HepG2 (cell line): ENCODE results near the gene OR11H6. TPM values are rescaled to one million over a fixed set of nuclear protein-coding genes. Genes with fewer than 3 reads are reported as not detected.

ENCODE experiments used
- ATAC-seq: fragments of 200-7000 bp; cut with Tn5 transposase; 3 replicates; pipeline ENCODE4 v1.9.1; 2020; ENCODE audit warnings: mild to moderate bottlenecking, moderate library complexity
- BruUV-seq: library from RNA; stranded (reverse); fragments of 400-500 nt; replicated peaks from 2 replicates; lab custom pipeline; 2021; lab: Mats Ljungman, UMichigan
- CTCF ChIA-PET: fragments of 300-600 bp; formaldehyde crosslinking; extraction: SDS; loops from one replicate; lab custom pipeline; 2021; ENCODE audit warnings: low total read pairs, inconsistent platforms, low intra/inter-chr PET ratio; lab: Yijun Ruan, JAX
- POLR2A ChIA-PET: fragments of 350-600 bp; sonication (Branson Sonifier 250); formaldehyde crosslinking; loops from one replicate; lab custom pipeline; 2020; ENCODE audit warnings: antibody characterized with exemption, inconsistent platforms; lab: Yijun Ruan, JAX
- DNase-seq: peaks from one replicate; pipeline ENCODE4 v3.0.0-alpha.2; 2015; ENCODE audit warnings: low spot score
- FAIRE-seq: peaks from 3 replicates; lab custom pipeline; 2011; peaks lifted over from hg19 to GRCh38; lab: Jason Lieb, UNC
- H2AFZ ChIP-seq: one replicate; pipeline ENCODE4 v1.6.1; 2011; ENCODE audit warnings: low read length, inconsistent platforms
- H3K27ac ChIP-seq: fragments of 300-600 bp; 3 replicates; pipeline ENCODE4 v1.8.0; 2011; ENCODE audit warnings: mixed run types, mild to moderate bottlenecking, mixed read lengths, low read length, inconsistent platforms; ENCODE audit not compliant: insufficient read depth; ENCODE audit errors: extremely low read length
- H3K27me3 ChIP-seq, 2 experiments: fragments of 200-600 bp in 1 of 2; 2 replicates in 1 of 2; 3 replicates in 1 of 2; pipeline versions ENCODE4 v1.6.0 to v1.8.0; 2011; ENCODE audit warnings: low read length in 2 of 2, mild to moderate bottlenecking in 2 of 2, moderate library complexity in 2 of 2, inconsistent platforms in 1 of 2; ENCODE audit not compliant: insufficient read depth in 2 of 2, control insufficient read depth in 1 of 2
- H3K36me3 ChIP-seq, 2 experiments: fragments of 200-600 bp in 1 of 2; replicated peaks in 1 of 2; 2 replicates in 1 of 2; 3 replicates in 1 of 2; pipeline versions ENCODE4 v1.5.1 to v1.8.0; 2011; ENCODE audit warnings: low read length in 2 of 2, inconsistent platforms in 1 of 2; ENCODE audit not compliant: insufficient read depth in 2 of 2, control insufficient read depth in 1 of 2
- H3K4me1 ChIP-seq: 2 replicates; pipeline ENCODE4 v1.5.1; 2012; ENCODE audit warnings: low read length, inconsistent platforms; ENCODE audit not compliant: insufficient read depth
- H3K4me2 ChIP-seq: 2 replicates; pipeline ENCODE4 v1.6.0; 2011; ENCODE audit warnings: low read depth, low read length, inconsistent platforms
- H3K4me3 ChIP-seq, 3 experiments: fragments of 200-600 bp in 1 of 3; sonication (generic), shearing (Covaris generic) in 1 of 3; replicated peaks in 1 of 3; 2 replicates each; pipeline ENCODE4 v1.5.1; 2011 to 2016; ENCODE audit warnings: low read length in 3 of 3, inconsistent platforms in 2 of 3, low read depth in 2 of 3, mild to moderate bottlenecking in 2 of 3, control low read depth in 1 of 3, mixed read lengths in 1 of 3; ENCODE audit not compliant: insufficient read depth in 1 of 3
- H3K79me2 ChIP-seq: one replicate; pipeline ENCODE4 v1.6.1; 2011; ENCODE audit warnings: low read length, inconsistent platforms; ENCODE audit not compliant: insufficient read depth
- H3K9ac ChIP-seq: 2 replicates; pipeline ENCODE4 v1.6.0; 2011; ENCODE audit warnings: mild to moderate bottlenecking, low read depth, low read length, inconsistent platforms; ENCODE audit not compliant: insufficient read depth
- H3K9me3 ChIP-seq: 2 replicates; pipeline ENCODE4 v1.5.1; 2012; ENCODE audit warnings: mild to moderate bottlenecking, low read length
- H4K20me1 ChIP-seq: 2 replicates; pipeline ENCODE4 v1.6.0; 2011; ENCODE audit warnings: inconsistent platforms, mild to moderate bottlenecking, low read length, moderate library complexity; ENCODE audit not compliant: insufficient read depth
- CEBPG ChIP-seq: IDR thresholded peaks from 2 replicates; pipeline ENCODE4 v1.6.1; 2016
- DRAP1 ChIP-seq: IDR thresholded peaks from 2 replicates; pipeline ENCODE4 v1.6.1; 2016; ENCODE audit warnings: missing genetic modification reagents, missing compliant biosample characterization
- EZH2 ChIP-seq: conservative IDR thresholded peaks from 2 replicates; pipeline ENCODE4 v1.6.1; 2012; ENCODE audit warnings: mild to moderate bottlenecking, low read depth, low read length, moderate library complexity
- FOXJ3 ChIP-seq: sonication (generic); formaldehyde crosslinking; IDR thresholded peaks from 2 replicates; pipeline ENCODE4 v1.4.0; 2020; ENCODE audit warnings: missing genetic modification reagents, mild to moderate bottlenecking, borderline replicate concordance
- GTF3A ChIP-seq: sonication (generic); formaldehyde crosslinking; conservative IDR thresholded peaks from 2 replicates; pipeline ENCODE4 v1.4.0; 2020; ENCODE audit warnings: mild to moderate bottlenecking, missing genetic modification reagents
- MAFF ChIP-seq: IDR thresholded peaks from 2 replicates; pipeline ENCODE4 v1.6.1; 2011; ENCODE audit warnings: low read depth, low read length, improper control_type of control experiment
- MAFK ChIP-seq, 2 experiments: IDR thresholded peaks in 1 of 2; conservative IDR thresholded peaks in 1 of 2; 2 replicates each; pipeline ENCODE4 v1.6.1; 2011; ENCODE audit warnings: improper control_type of control experiment in 2 of 2, low read length in 2 of 2
- NFE2 ChIP-seq: sonication (generic); formaldehyde crosslinking; IDR thresholded peaks from 2 replicates; pipeline ENCODE4 v1.4.0; 2020; ENCODE audit warnings: missing genetic modification reagents
- NFE2L2 ChIP-seq: fragments of 150-350 bp; IDR thresholded peaks from 2 replicates; pipeline ENCODE4 v1.6.1; 2014; ENCODE audit warnings: low read length
- ONECUT2 ChIP-seq: sonication (generic); formaldehyde crosslinking; IDR thresholded peaks from 2 replicates; pipeline ENCODE4 v1.4.0; 2020; ENCODE audit warnings: missing genetic modification reagents
- RFX1 ChIP-seq: fragments of 450-650 bp; IDR thresholded peaks from 2 replicates; pipeline ENCODE4 v1.6.1; 2017
- SRSF1 ChIP-seq: fragments of 200-400 bp; formaldehyde crosslinking; optimal IDR thresholded peaks from 2 replicates; pipeline ENCODE3; 2017; ENCODE audit warnings: mild to moderate bottlenecking, low read depth, low read length, moderate library complexity
- SRSF4 ChIP-seq: fragments of 200-400 bp; formaldehyde crosslinking; IDR thresholded peaks from one replicate; pipeline ENCODE4 v1.6.1; 2018; ENCODE audit warnings: mild to moderate bottlenecking, low read depth, low read length, moderate library complexity; ENCODE audit not compliant: poor library complexity, severe bottlenecking
- ZFAT ChIP-seq: sonication (generic); formaldehyde crosslinking; conservative IDR thresholded peaks from 2 replicates; pipeline ENCODE4 v1.8.1; 2023; ENCODE audit warnings: missing genetic modification reagents, inconsistent platforms
- ZMYM2 ChIP-seq: sonication (generic); formaldehyde crosslinking; IDR thresholded peaks from 2 replicates; pipeline ENCODE4 v1.8.0; 2022; ENCODE audit warnings: mild to moderate bottlenecking, missing genetic modification reagents
- ZNF234 ChIP-seq: sonication (generic); formaldehyde crosslinking; conservative IDR thresholded peaks from 2 replicates; pipeline ENCODE4 v1.5.1; 2020; ENCODE audit warnings: mild to moderate bottlenecking, missing genetic modification reagents
- ZNF263 ChIP-seq: sonication (generic); formaldehyde crosslinking; IDR thresholded peaks from 2 replicates; pipeline ENCODE4 v1.4.0; 2020; ENCODE audit warnings: missing genetic modification reagents
- ZNF530 ChIP-seq: sonication (generic); formaldehyde crosslinking; IDR thresholded peaks from 2 replicates; pipeline ENCODE4 v1.5.0; 2020; ENCODE audit warnings: low read depth, mild to moderate bottlenecking, missing genetic modification reagents
- ZNF598 ChIP-seq: sonication (generic); formaldehyde crosslinking; IDR thresholded peaks from 2 replicates; pipeline ENCODE4 v1.5.1; 2020; ENCODE audit warnings: mild to moderate bottlenecking, missing genetic modification reagents, borderline replicate concordance
- ZNF839 ChIP-seq: sonication (generic); formaldehyde crosslinking; IDR thresholded peaks from 2 replicates; pipeline ENCODE4 v1.4.0; 2020; ENCODE audit warnings: missing genetic modification reagents, mild to moderate bottlenecking, borderline replicate concordance
- WGBS: methylation state at CpG from one replicate; pipeline ENCODE4 v1.1.6; 2017; ENCODE audit warnings: low lambda C conversion rate; 5-methylcytosine and 5-hydroxymethylcytosine counted together
- in situ Hi-C: cut with HindIII; loops from 2 replicates; pipeline ENCODE4 v1.10.0; 2017; ENCODE audit warnings: low pct_unique_long_range_greater_than_20kb; ENCODE audit not compliant: extremely low pct_ligation_motif_present
- intact Hi-C: fragments of 100-400 bp; cut with micrococcal nuclease; formaldehyde crosslinking; loops from one replicate; pipeline ENCODE4 v1.10.0; 2022; ENCODE audit not compliant: unreplicated experiment
- polyA plus RNA-seq, 8 experiments: library from polyadenylated mRNA; depleted of rRNA in 3 of 8; stranded (reverse) in 7 of 8; unstranded in 1 of 8; fragments of >200 nt; fragmentation: Illumina TruSeq in 4 of 8; extraction: Trizol in 4 of 8; gene quantifications; 2 replicates each; pipeline versions ENCODE4 v1.2.1 to v1.2.3, GENCODE V29; 2011 to 2016; ENCODE audit warnings: low read depth in 4 of 8, missing spikeins in 1 of 8, mixed read lengths in 1 of 8; ENCODE audit not compliant: insufficient read depth in 1 of 8
- total RNA-seq, 5 experiments: library from RNA; depleted of rRNA; stranded (reverse); fragments of >200 nt; fragmentation: Illumina TruSeq; extraction: Trizol; gene quantifications; 2 replicates each; pipeline ENCODE4 v1.2.3, GENCODE V29; 2016; ENCODE audit warnings: low read depth in 1 of 5

Gene OR11H6
- total and polyA plus RNA-seq, 2 of the 13 experiments (the other 11 are each of a cell fraction or from before 2014, with no cell fraction given), result not detected

- TF ChIP-seq SRSF4 (no peak), ZNF598 (CRISPR knock-in tag) (no peak), ONECUT2 (CRISPR knock-in tag) (no peak), MAFK (conservative IDR thresholded peaks at IDR 0.05 in 1 of 2, IDR thresholded peaks at IDR 0.05 in 1 of 2; ENCODE audit: low read length in 2 of 2) (peak; percentile 55 to 57), ZNF234 (CRISPR knock-in tag) (no peak), DRAP1 (CRISPR knock-in tag) (no peak), MAFF (peak; percentile 65), NFE2L2 (peak; percentile 95), ZNF530 (no peak), ZFAT (CRISPR knock-in tag) (no peak)
- in situ Hi-C loops, result no loop called here
- no peaks in the 10 kb centered on the region for H4K20me1 ChIP-seq
- H3K9ac ChIP-seq, result no peak overlapping the region
- no peaks in the 10 kb centered on the region for H3K9me3 ChIP-seq
- FAIRE-seq (no peak), DNase-seq (no peak), ATAC-seq (no peak)
- H3K36me3 ChIP-seq, result no peaks in the 10 kb centered on the region
- ChIA-PET CTCF (no interaction called here), POLR2A (no interaction called here)
- no peak overlapping the region for H2AFZ ChIP-seq
- H3K4me3 ChIP-seq, result no peak overlapping the region
- no peak overlapping the region for H3K27ac ChIP-seq
- 0% methylated on average over 4 of the region's 4 CpGs for WGBS
- H3K27me3 ChIP-seq, result no peaks in the 10 kb centered on the region
- no peaks in the 10 kb centered on the region for H3K79me2 ChIP-seq
- intact Hi-C loops, result no loop called here
- no TSS peak for BruUV-seq
- peaks cover 6% of the 10 kb centered on the region; the same call in 1 of the 2 replicates for H3K4me1 ChIP-seq
- H3K4me2 ChIP-seq, result 0 out of 2 replicates have a peak overlapping the region, but pooled peaks have one; percentile 4
Measured at GRCh38 chr14:20219033-20219432, 4.5 kb upstream of the OR11H6 start.

GRCh38 chr14:20228681-20229080 is 5.2 kb downstream of the OR11H6 start, which contains the start of gene OR11H7:
TSS of gene OR11H7 (plus strand) at chr14:20228981.
- H3K36me3 ChIP-seq, result no peaks in the 10 kb centered on the region
- DNase-seq, result no peak
- no peak for FAIRE-seq
- in situ Hi-C loops (no loop called here), intact Hi-C loops (no loop called here)
- no TSS peak for BruUV-seq
- POLR2A ChIA-PET, result no interaction called here
- no peak within 1 kb of the TSS for H3K4me3 ChIP-seq
- no peak within 1 kb of the TSS for H3K27ac ChIP-seq
- no peaks in the 10 kb centered on the region for H3K4me1 ChIP-seq
- H3K79me2 ChIP-seq, result no peaks in the 10 kb centered on the region
- no peak within 1 kb of the TSS for H2AFZ ChIP-seq
- CTCF ChIA-PET, result no interaction called here
- ATAC-seq, result no peak
- no peaks in the 10 kb centered on the region; a peak in 1 of 5 replicates for H3K27me3 ChIP-seq
- WGBS, result 3% methylated on average over 1 of the region's 1 CpG
- H3K4me2 ChIP-seq, result no peak within 1 kb of the TSS
- no peak within 1 kb of the TSS for H3K9ac ChIP-seq
- no peaks in the 10 kb centered on the region for H4K20me1 ChIP-seq
- H3K9me3 ChIP-seq, result no peaks in the 10 kb centered on the region
- no peak for TF ChIP-seq ZNF839 (CRISPR knock-in tag)
- TF ChIP-seq GTF3A (CRISPR knock-in tag), result no peak
- TF ChIP-seq EZH2, result no peak
- TF ChIP-seq NFE2, result no peak
- no peak for TF ChIP-seq CEBPG
- TF ChIP-seq ZMYM2 (CRISPR knock-in tag), result no peak
- TF ChIP-seq RFX1, result no peak
- TF ChIP-seq SRSF1, result no peak
- no peak for TF ChIP-seq FOXJ3 (CRISPR knock-in tag)
- TF ChIP-seq ZNF263 (CRISPR knock-in tag), result no peak
